K562 (cell line): ENCODE results near the gene RARA. TPM values are rescaled to one million over a fixed set of nuclear protein-coding genes. Genes with fewer than 3 reads are reported as not detected.
A peak's percentile ranks its signal among the peaks of the same experiment; 100 is the strongest.

Source experiments
- EHMT2 ChIP-seq: fragments of 450-650 bp; IDR thresholded peaks from 2 replicates; pipeline ENCODE4 v1.6.1; 2018; ENCODE audit warnings: antibody characterized with exemption
- GATAD2B ChIP-seq: fragments of 450-650 bp; IDR thresholded peaks from 2 replicates; pipeline ENCODE4 v1.6.1; 2017; ENCODE audit warnings: mild to moderate bottlenecking, borderline replicate concordance
- SMAD1 ChIP-seq: fragments of 150-350 bp; IDR thresholded peaks from 2 replicates; pipeline ENCODE4 v1.6.1; 2014; ENCODE audit warnings: low read length, low read depth; ENCODE audit not compliant: partially characterized antibody
- TEAD4 ChIP-seq, 2 experiments: sonication (generic) in 1 of 2; formaldehyde crosslinking in 1 of 2; IDR thresholded peaks; 2 replicates each; pipeline versions ENCODE4 v1.6.1 to v1.8.0; 2012 to 2022; ENCODE audit warnings: borderline replicate concordance in 1 of 2, inconsistent platforms in 1 of 2, low read length in 1 of 2, mild to moderate bottlenecking in 1 of 2, missing genetic modification reagents in 1 of 2
- ZNF133 ChIP-seq: fragments of 250-450 bp; sonication (Bioruptor Pico); IDR thresholded peaks from 2 replicates; pipeline ENCODE4 v1.4.0; 2020; ENCODE audit warnings: mild to moderate bottlenecking
- polyA plus RNA-seq, 8 experiments: library from polyadenylated mRNA; depleted of rRNA in 4 of 8; stranded (reverse) in 5 of 8; unstranded in 3 of 8; fragments of >200 nt; fragmentation: Nextera tagmentation in 2 of 8; fragmentation: Illumina TruSeq in 1 of 8; extraction: Ambion mirVana in 2 of 8; extraction: Trizol in 1 of 8; gene quantifications; 2 replicates each; pipeline versions ENCODE4 v1.2.1 to v1.2.3, GENCODE V29; 2011 to 2014; ENCODE audit warnings: inconsistent platforms in 1 of 8, missing spikeins in 1 of 8
- total RNA-seq, 7 experiments: library from RNA; depleted of rRNA in 6 of 7; stranded (reverse); fragments of >200 nt in 6 of 7; fragmentation: Illumina TruSeq in 2 of 7; extraction: Trizol in 2 of 7; gene quantifications; 2 replicates each; pipeline versions ENCODE4 v1.2.1 to v1.2.3, GENCODE V29; 2011 to 2021; ENCODE audit warnings: low replicate concordance in 1 of 7
- TF ChIP-seq, protein P1 (sequence below): IDR thresholded peaks from 2 replicates; pipeline ENCODE4 v1.6.1; 2012; ENCODE audit warnings: low read depth, low read length, improper control_type of control experiment, borderline replicate concordance

Gene RARA
- total and polyA plus RNA-seq, 9 of the 15 experiments (the other 6 are each of a cell fraction or from before 2014, with no cell fraction given), result 0.10 to 28.0 (median 7.9) TPM

DNA sequence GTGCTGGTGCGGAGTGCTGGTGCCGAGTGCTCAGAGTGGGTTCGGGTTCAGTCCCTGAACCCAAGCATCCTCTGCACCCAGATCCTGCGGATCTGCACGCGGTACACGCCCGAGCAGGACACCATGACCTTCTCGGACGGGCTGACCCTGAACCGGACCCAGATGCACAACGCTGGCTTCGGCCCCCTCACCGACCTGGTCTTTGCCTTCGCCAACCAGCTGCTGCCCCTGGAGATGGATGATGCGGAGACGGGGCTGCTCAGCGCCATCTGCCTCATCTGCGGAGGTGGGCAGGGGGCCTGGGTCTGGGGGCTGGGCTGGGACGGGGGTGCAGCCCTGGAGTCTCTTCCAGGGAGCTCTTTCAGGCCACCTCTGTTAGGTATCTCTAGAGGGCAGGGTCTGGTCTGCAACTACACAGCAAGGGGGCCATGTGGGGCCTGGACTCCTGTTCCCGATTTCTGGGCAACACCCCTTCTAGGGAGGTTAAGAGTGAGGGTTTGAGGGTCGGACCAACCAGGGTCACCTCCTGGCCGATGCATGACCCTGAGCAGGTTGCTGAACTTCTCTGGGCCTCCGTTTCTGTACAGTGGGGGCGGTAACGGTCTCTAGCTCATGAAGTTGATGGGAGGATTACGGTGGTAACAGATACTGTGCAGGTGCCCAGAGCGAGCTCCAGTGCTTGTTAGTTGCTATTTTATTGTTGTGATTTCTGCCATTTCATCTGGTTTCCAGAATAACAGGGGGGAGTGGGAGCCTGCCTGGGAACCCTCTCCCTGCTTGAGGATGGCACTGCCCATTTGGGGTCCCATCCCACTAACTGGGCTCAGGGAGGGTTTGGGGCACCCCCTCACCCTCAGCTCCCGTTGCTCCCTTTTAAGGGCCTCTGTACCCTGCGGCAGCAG, 45.5 kb downstream of the RARA start (continued):
- no peak for TF ChIP-seq EHMT2
- peak; percentile 34; the same call in 1 of the 2 replicates for TF ChIP-seq GATAD2B
- TF ChIP-seq, protein P1, sequence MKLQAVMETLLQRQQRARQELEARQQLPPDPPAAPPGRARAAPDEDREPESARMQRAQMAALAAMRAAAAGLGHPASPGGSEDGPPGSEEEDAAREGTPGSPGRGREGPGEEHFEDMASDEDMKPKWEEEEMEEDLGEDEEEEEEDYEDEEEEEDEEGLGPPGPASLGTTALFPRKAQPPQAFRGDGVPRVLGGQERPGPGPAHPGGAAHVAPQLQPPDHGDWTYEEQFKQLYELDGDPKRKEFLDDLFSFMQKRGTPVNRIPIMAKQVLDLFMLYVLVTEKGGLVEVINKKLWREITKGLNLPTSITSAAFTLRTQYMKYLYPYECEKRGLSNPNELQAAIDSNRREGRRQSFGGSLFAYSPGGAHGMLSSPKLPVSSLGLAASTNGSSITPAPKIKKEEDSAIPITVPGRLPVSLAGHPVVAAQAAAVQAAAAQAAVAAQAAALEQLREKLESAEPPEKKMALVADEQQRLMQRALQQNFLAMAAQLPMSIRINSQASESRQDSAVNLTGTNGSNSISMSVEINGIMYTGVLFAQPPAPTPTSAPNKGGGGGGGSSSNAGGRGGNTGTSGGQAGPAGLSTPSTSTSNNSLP, result no peak
- TF ChIP-seq ZNF133 (CRISPR knock-in tag), result no peak
- no peak for TF ChIP-seq TEAD4 (IDR thresholded peaks at IDR 0.05; ENCODE audit: low read length)
- no peak for TF ChIP-seq TEAD4 (CRISPR knock-in tag; IDR thresholded peaks at IDR 0.05; ENCODE audit: borderline replicate concordance)
- TF ChIP-seq SMAD1, result no peak
- TF ChIP-seq, all 486 proteins: peak for 5
